ENCODE measurements around the gene CES3.

Gene CES3

DNA sequence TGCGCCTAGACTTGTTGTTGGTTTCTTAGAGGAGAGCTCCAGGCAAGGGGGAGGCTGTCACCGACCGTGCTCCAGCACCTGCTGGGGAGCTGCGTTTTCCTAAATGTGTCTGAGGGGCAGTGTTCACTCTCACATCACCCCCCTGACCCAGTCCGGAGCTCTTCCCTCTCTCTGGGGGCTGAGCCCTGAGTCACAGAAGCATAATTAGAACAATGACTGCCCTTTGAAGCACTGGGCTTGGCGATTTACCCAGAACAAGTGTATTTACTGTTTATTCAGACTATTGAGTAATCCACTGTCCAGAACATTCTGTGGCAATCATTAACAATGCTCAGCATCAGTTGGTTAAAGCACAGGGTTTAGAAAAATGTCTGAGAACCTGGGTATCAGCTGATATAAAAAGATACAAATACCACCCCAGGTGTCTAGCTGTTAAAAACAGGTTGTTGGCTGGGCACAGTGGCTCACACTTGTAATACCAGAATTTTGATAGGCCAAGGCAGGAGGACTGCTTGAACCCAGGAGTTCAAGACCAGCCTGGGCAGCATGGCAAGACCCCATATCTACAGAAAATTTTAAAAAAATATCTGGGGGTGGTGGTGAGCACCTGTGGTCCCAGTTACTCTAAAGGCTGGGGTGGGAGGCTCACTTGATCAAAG lies 35.4 kb downstream of the CES3 start:
- no peaks in the 10 kb centered on the region for H3K79me2 ChIP-seq (ENCODE audit: insufficient read depth, low read length)
- TF ChIP-seq, protein P1, sequence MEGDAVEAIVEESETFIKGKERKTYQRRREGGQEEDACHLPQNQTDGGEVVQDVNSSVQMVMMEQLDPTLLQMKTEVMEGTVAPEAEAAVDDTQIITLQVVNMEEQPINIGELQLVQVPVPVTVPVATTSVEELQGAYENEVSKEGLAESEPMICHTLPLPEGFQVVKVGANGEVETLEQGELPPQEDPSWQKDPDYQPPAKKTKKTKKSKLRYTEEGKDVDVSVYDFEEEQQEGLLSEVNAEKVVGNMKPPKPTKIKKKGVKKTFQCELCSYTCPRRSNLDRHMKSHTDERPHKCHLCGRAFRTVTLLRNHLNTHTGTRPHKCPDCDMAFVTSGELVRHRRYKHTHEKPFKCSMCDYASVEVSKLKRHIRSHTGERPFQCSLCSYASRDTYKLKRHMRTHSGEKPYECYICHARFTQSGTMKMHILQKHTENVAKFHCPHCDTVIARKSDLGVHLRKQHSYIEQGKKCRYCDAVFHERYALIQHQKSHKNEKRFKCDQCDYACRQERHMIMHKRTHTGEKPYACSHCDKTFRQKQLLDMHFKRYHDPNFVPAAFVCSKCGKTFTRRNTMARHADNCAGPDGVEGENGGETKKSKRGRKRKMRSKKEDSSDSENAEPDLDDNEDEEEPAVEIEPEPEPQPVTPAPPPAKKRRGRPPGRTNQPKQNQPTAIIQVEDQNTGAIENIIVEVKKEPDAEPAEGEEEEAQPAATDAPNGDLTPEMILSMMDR (conservative IDR thresholded peaks at IDR 0.05; ENCODE audit: low read length): no peak

GRCh38 chr16:66996983-66997358 lies 35.9 kb downstream of the CES3 start:
- Histone ChIP-seq H3K27me3 (ENCODE audit: insufficient read depth, low read length, poor library complexity, severe bottlenecking) (no peaks in the 10 kb centered on the region), H3F3A (ENCODE audit: low read depth) (no peaks in the 10 kb centered on the region), H3K4me3 (ENCODE audit: low read length, poor library complexity, severe bottlenecking) (no peak overlapping the region), H3K4me2 (ENCODE audit: low read depth, low read length, poor library complexity, severe bottlenecking) (no peak overlapping the region), H3K79me2 (ENCODE audit: insufficient read depth, low read length) (no peaks in the 10 kb centered on the region), H2AFZ (ENCODE audit: low read length) (no peak overlapping the region), H3K9ac (ENCODE audit: low read depth, low read length, poor library complexity, severe bottlenecking) (no peak overlapping the region), H3K4me1 (ENCODE audit: insufficient read depth, low read length, poor library complexity, severe bottlenecking) (no peaks in the 10 kb centered on the region), H3K9me3 (ENCODE audit: insufficient read depth, low read depth, low read length) (no peaks in the 10 kb centered on the region), H3K36me3 (ENCODE audit: insufficient read depth, low read length) (no peaks in the 10 kb centered on the region), H4K20me1 (ENCODE audit: insufficient read depth, low read length, poor library complexity, severe bottlenecking) (no peaks in the 10 kb centered on the region), H3K9me2 (replicated peaks; ENCODE audit: low read depth, low read length) (no peaks in the 10 kb centered on the region)
- no peak for TF ChIP-seq EZH2phosphoT487 (IDR thresholded peaks at IDR 0.05; ENCODE audit: borderline replicate concordance)

More for the DNA sequence above, 35.4 kb downstream of the CES3 start:
- no peak overlapping the region for H2AFZ ChIP-seq (ENCODE audit: low read length)
- no peaks in the 10 kb centered on the region for H3K4me1 ChIP-seq (ENCODE audit: insufficient read depth, low read length, poor library complexity, severe bottlenecking)
- H3F3A ChIP-seq (ENCODE audit: low read depth): no peaks in the 10 kb centered on the region
- no peak overlapping the region for H3K4me2 ChIP-seq (ENCODE audit: low read depth, low read length, poor library complexity, severe bottlenecking)
- no peaks in the 10 kb centered on the region for H4K20me1 ChIP-seq (ENCODE audit: insufficient read depth, low read length, poor library complexity, severe bottlenecking)
- no peaks in the 10 kb centered on the region for H3K9me3 ChIP-seq (ENCODE audit: insufficient read depth, low read depth, low read length)
- no peaks in the 10 kb centered on the region for H3K36me3 ChIP-seq (ENCODE audit: insufficient read depth, low read length)
- H3K27me3 ChIP-seq (ENCODE audit: insufficient read depth, low read length, poor library complexity, severe bottlenecking): no peaks in the 10 kb centered on the region
- no peak overlapping the region for H3K4me3 ChIP-seq (ENCODE audit: low read length, poor library complexity, severe bottlenecking)
- H3K9me2 ChIP-seq (replicated peaks; ENCODE audit: low read depth, low read length): no peaks in the 10 kb centered on the region
- H3K9ac ChIP-seq (ENCODE audit: low read depth, low read length, poor library complexity, severe bottlenecking): no peak overlapping the region

- no peaks in the 10 kb centered on the region for H3K27me3 ChIP-seq (ENCODE audit: insufficient read depth, low read length, poor library complexity, severe bottlenecking)
- H3K4me2 ChIP-seq (ENCODE audit: low read depth, low read length, poor library complexity, severe bottlenecking): no peak overlapping the region
- H3K36me3 ChIP-seq (ENCODE audit: insufficient read depth, low read length): no peaks in the 10 kb centered on the region
- H3K4me1 ChIP-seq (ENCODE audit: insufficient read depth, low read length, poor library complexity, severe bottlenecking): no peaks in the 10 kb centered on the region
- H3K9ac ChIP-seq (ENCODE audit: low read depth, low read length, poor library complexity, severe bottlenecking): no peak overlapping the region
- H3K9me2 ChIP-seq (replicated peaks; ENCODE audit: low read depth, low read length): no peaks in the 10 kb centered on the region
- no peaks in the 10 kb centered on the region for H3K9me3 ChIP-seq (ENCODE audit: insufficient read depth, low read depth, low read length)
- no peaks in the 10 kb centered on the region for H3F3A ChIP-seq (ENCODE audit: low read depth)
- no peaks in the 10 kb centered on the region for H3K79me2 ChIP-seq (ENCODE audit: insufficient read depth, low read length)
- no peaks in the 10 kb centered on the region for H4K20me1 ChIP-seq (ENCODE audit: insufficient read depth, low read length, poor library complexity, severe bottlenecking)
- H2AFZ ChIP-seq (ENCODE audit: low read length): no peak overlapping the region
- no peak overlapping the region for H3K4me3 ChIP-seq (ENCODE audit: low read length, poor library complexity, severe bottlenecking)
- TF ChIP-seq, protein P1 (conservative IDR thresholded peaks at IDR 0.05; ENCODE audit: low read length): no peak
These were observed 39.6 kb downstream of the CES3 start for GRCh38 chr16:67000384-67001351.
